Measurements from ENCODE around the gene MYO15A.

The MYO15A gene

GRCh38 chr17:18108401-18109312, at the start of gene MYO15A:
Gene MYO15A (plus strand): TSS chr17:18108756. CDS start chr17:18118801, 10,045 bp downstream.
- DNase-seq (ENCODE audit: extremely low read depth in 1 of 2, low read depth in 1 of 2) = no peak

DNA sequence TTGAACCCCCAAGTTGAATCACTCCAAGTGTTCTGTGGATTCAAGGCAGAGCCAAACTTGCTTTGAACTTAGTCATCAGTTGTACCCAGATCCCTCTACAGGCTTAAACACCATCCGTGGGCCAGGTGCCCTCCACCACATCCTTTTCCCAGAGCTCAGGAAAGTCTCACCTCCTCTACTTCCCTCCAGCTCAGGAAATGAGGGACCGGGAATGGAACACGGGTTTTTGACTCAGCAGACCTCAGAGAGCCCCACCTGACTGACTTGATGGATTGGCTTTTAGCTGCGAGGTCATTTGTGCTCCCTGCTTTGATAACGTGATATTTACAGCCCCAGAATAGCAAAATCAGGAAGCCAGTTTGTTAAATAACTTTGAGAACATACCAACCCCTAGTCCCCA, 49.3 kb upstream of the MYO15A start:
- DNase-seq (ENCODE audit: extremely low read depth in 1 of 2, low read depth in 1 of 2) = no peak

DNA sequence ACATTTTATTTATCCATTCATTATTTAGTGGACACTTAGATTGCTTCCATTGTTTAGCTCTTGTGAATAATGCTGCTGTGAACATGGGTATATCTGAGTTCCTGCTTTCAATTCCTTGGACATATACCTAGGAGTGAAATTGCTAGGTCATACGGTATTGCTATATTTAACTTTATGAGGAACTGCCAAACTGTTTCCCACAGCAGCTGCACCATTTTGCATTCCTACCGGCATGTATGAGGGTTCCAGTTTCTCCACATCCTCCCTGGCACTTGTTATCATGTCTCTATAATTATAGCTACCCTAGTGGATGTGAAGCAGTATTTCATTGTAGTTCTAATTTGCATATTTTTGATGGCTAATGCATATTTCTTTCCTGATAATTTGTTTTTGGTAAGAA, 44.5 kb upstream of the MYO15A start:
- no peak for DNase-seq (ENCODE audit: extremely low read depth in 1 of 2, low read depth in 1 of 2)

DNA sequence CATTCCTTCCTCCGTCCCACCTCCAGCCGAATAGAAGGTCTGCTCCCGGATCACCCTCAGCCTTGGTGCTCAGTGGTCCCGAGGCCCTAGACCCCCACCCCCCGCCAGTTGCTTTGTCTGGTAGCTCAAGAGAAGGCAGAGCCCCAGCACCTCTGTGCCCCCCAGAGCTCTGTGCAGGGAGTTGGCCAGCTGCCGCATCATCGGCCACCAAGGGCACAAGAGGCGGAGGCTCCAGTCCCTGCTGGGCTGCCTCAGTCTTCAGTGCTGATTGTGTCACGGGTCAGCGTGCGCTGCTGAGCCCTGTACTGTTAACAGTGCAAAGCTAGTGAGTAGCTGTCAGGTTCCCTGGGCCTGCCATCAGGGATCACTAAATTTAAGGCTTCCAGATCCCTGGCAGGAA, 43.0 kb upstream of the MYO15A start:
- DNase-seq (ENCODE audit: extremely low read depth in 1 of 2, low read depth in 1 of 2) = no peak

GRCh38 chr17:18066866-18067265, 41.7 kb upstream of the MYO15A start:
- DNase-seq (ENCODE audit: extremely low read depth in 1 of 2, low read depth in 1 of 2) = no peak

GRCh38 chr17:18069101-18069500, 39.5 kb upstream of the MYO15A start:
- no peak for DNase-seq (ENCODE audit: extremely low read depth in 1 of 2, low read depth in 1 of 2)

- no peak for DNase-seq (ENCODE audit: extremely low read depth in 1 of 2, low read depth in 1 of 2)
These were observed 37.7 kb upstream of the MYO15A start for GRCh38 chr17:18070861-18071340.

DNA sequence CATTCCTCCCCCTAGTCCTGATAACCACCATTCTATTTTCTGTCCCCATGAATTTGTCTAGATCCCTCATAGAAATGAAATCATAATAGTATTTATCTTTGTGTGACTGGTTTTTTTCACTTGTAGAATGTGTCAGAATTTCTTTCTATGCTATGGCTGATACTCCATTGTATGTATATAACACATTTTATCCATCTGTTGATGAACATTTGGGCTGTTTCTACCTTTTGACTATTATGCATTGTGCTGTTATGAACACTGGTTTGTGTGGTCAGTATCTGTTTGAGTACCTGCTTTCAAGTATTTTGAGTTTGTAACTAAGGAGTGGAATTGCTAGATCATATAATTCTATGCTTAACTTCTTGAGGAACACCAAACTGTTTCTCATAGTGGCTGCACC, 36.8 kb upstream of the MYO15A start:
- DNase-seq (ENCODE audit: extremely low read depth in 1 of 2, low read depth in 1 of 2) = no peak

DNA sequence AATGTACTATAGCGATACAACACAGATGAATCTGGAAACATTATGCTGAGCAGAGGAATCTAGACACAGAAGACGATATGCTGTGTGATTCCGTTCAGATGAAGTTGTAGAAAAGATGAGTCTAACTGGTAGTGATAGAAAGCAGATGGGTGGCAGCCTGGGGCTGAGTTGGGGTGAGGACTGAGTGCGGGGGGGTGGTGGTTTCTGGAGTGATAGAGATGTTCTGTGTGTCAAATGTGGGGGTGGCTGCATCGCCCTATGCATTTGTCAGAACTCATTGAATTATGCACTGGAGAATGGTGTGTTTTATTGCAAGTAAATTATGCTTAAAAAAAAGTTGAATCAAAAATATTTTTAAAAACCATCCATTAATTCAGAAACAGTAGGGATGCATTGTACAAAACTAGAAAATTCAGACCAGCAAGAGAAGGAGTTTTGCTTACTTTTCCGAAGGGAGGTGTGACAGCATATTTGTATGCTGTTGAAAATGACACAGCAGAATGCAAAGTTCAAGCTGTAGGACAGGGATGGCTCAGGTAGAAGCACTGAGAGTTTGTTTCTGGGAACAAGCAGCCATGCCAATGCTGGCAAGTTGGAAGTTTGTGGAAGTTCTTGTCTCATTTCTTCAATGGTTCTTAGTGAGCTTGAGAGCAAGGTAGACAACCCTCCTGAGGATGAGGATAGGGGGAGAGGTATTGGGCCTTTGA, 33.8 kb upstream of the MYO15A start:
- DNase-seq (ENCODE audit: extremely low read depth in 1 of 2, low read depth in 1 of 2) = no peak

- DNase-seq (ENCODE audit: extremely low read depth in 1 of 2, low read depth in 1 of 2) = no peak
These were observed 31.6 kb upstream of the MYO15A start for GRCh38 chr17:18076936-18077335.

DNA sequence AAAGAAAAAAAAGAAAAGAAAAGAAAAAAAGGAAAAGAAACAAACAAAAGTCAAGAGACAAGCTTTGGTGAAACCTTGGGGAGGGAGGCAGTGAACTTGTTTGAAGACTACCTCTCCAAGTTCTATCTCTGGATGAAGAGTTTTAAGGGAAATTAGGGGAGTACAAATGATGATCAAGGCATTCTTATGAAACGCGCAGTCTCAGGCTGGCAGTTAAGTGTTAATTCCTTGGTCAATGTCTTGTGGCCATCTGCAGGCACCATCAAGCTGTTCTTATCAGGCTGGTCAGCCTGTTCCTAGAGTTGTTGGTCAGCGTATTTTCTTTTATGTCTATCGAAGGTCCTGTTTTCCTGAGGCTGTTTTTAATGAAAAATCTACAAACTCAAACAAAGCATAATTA, 29.0 kb upstream of the MYO15A start:
- DNase-seq (ENCODE audit: extremely low read depth in 1 of 2, low read depth in 1 of 2) = no peak

DNA sequence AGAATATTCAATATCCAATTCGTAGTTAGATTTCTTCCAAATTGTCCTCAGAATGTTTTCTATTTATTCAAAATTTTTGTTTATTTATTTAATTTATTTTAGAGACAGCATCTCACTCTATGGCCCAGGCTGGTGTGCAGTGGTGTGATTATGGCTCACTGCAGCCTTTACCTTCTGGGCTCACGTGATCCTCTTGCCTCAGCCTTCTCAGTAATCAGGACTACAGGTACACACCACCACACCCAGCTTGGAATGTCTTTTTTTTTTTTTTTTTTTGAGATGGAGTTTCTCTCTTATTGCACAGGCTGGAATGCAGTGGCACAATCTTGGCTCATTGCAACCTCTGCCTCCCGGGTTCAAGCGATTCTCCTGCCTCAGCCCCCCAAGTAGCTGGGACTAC, 24.3 kb upstream of the MYO15A start:
- no peak for DNase-seq (ENCODE audit: extremely low read depth in 1 of 2, low read depth in 1 of 2)

GRCh38 chr17:18087610-18088491, 20.7 kb upstream of the MYO15A start, which contains the start of gene DRG2:
Gene DRG2 (plus strand): TSS chr17:18087948. CDS start chr17:18088024, 76 bp downstream.
- peak; percentile 57 to 79 for DNase-seq (ENCODE audit: extremely low read depth in 1 of 2, low read depth in 1 of 2)

- DNase-seq (ENCODE audit: extremely low read depth in 1 of 2, low read depth in 1 of 2) = no peak
These were observed 18.9 kb upstream of the MYO15A start for GRCh38 chr17:18089613-18090012.

DNA sequence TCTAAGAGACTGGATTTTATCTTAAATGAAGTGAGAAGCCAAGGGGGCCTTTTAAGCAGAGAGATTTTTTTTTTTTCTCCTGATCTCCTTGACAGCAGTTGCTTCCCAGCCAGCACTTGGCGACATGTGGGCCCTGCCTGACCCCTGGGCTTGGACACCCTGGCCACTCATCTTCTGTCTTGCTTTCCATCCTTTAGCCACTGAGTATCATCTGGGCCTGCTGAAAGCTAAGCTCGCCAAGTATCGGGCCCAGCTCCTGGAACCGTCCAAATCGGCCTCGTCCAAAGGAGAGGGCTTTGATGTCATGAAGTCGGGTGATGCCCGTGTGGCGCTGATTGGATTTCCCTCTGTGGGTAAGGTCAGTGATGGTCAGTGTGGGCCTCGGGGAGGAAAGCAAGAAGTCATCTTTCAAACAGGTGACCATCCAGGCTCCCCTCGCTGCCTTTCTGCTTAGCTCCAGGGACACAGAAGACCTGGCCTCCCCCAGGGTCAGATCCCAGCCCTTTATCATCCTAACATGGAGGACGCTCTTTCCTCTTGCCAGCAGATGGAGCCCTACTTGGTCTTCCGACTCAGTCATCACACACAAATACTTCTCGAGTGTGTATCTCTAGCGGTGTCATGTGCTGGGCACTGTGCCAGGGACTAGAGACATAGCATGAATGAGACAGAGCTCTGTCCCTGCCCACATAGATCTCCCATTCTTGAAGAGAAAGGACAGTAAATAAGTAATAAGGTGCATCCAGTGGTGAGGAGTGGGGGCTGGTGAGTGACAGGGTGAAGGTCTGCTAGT, 14.7 kb upstream of the MYO15A start:
- no peak for DNase-seq (ENCODE audit: extremely low read depth in 1 of 2, low read depth in 1 of 2)

DNA sequence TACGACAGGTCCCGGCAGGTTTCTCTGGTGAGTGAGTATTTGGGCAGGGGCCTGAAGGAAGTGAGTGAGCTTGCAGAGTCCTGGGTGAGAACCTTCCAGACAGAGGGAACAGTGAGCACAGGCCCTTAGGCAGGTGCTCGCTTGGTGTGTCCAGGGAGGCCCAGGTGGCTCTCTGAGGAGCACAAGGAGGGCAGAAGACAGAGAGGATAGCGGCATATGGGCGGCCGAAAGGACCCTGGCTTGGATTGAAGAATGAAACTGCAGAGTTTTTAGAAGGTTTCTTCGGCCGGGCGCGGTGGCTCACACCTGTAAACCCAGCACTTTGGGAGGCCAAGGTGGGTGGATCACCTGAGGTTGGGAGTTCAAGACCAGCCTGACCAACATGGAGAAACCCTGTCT, 14.1 kb upstream of the MYO15A start:
- no peak for DNase-seq (ENCODE audit: extremely low read depth in 1 of 2, low read depth in 1 of 2)

- no peak for DNase-seq (ENCODE audit: extremely low read depth in 1 of 2, low read depth in 1 of 2)
These were observed 9.0 kb upstream of the MYO15A start for GRCh38 chr17:18099516-18099915.

DNA sequence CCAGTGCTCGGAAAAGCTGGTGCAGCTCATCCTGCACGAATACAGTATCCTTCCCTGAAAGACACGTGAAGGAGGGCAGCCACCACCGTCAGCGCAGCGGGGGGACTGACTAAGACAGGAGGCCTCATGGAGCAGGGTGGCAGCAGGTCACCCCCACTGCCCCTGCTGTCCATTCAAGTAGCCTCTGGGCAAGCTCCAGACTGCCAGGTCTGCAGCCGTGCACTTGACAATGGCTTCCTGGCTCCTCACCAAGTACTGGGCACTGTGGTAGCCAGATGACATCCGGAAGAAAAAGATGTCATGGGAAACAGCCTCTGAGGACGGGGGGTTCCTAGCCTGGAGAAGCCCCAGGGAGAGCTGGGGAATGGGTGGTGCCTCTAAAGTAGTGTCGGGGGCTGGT, 7.9 kb upstream of the MYO15A start:
- no peak for DNase-seq (ENCODE audit: extremely low read depth in 1 of 2, low read depth in 1 of 2)

GRCh38 chr17:18101828-18102227, 6.7 kb upstream of the MYO15A start:
- DNase-seq (ENCODE audit: extremely low read depth in 1 of 2, low read depth in 1 of 2) = no peak

- DNase-seq (ENCODE audit: extremely low read depth in 1 of 2, low read depth in 1 of 2) = no peak
These were observed 5.9 kb upstream of the MYO15A start for GRCh38 chr17:18102640-18103039.

Data from activated CD8-positive, alpha-beta memory T cell treated with anti-CD3 and anti-CD28 coated beads for 1 hour (primary cell).